HCT116 (cell line): ENCODE data around the gene SLCO2A1. TPM values are rescaled to one million over a fixed set of nuclear protein-coding genes. Genes with fewer than 3 reads are reported as not detected.

Source experiments
- ATAC-seq: fragments of 200-7000 bp; cut with Tn5 transposase; 2 replicates; pipeline ENCODE4 v1.9.1; 2020; ENCODE audit warnings: mild to moderate bottlenecking, moderate library complexity
- BruUV-seq: library from RNA; stranded (reverse); fragments of 400-500 nt; replicated peaks from 2 replicates; lab custom pipeline; 2021; lab: Mats Ljungman, UMichigan
- CTCF ChIA-PET: fragments of 300-600 bp; sonication (Branson Sonifier 250); formaldehyde crosslinking; loops from one replicate; lab custom pipeline; 2021; ENCODE audit warnings: antibody characterized with exemption; lab: Charles Lee
- POLR2A ChIA-PET: fragments of 300-600, 350-600 bp; sonication (Branson Sonifier 250); formaldehyde crosslinking; loops from one replicate; lab custom pipeline; 2021; ENCODE audit warnings: antibody characterized with exemption; lab: Charles Lee
- RAD21 ChIA-PET, 2 experiments: fragments of 300-600 bp; sonication (Branson Sonifier 250); formaldehyde crosslinking; loops; one replicate each; lab custom pipeline; 2023; ENCODE audit warnings: low total read pairs in 2 of 2; ENCODE audit not compliant: uncharacterized antibody in 2 of 2, unreplicated experiment in 2 of 2, low non-redundant PET in 1 of 2; lab: Charles Lee
- DNase-seq: peaks from one replicate; pipeline ENCODE4 v3.0.0-alpha.2; 2010; ENCODE audit warnings: low read depth, low spot score
- H2AFZ ChIP-seq: fragments of 200-600 bp; shearing (Covaris generic), sonication (generic); 2 replicates; pipeline ENCODE4 v1.6.1; 2017; ENCODE audit warnings: low read depth, mixed run types, mixed read lengths, antibody characterized with exemption, low read length; ENCODE audit not compliant: poor library complexity, severe bottlenecking
- H3K27ac ChIP-seq: 2 replicates; pipeline ENCODE4 v1.5.1; 2012; ENCODE audit warnings: low read depth, low read length
- H3K27me3 ChIP-seq: fragments of 200-600 bp; sonication (generic); 2 replicates; pipeline ENCODE4 v1.6.1; 2016; ENCODE audit warnings: mixed run types, low read length, mixed read lengths; ENCODE audit not compliant: insufficient read depth
- H3K36me3 ChIP-seq, 2 experiments: fragments of 200-500 bp in 1 of 2; fragments of 200-600 bp in 1 of 2; sonication (Bioruptor generic) in 1 of 2; sonication (generic) in 1 of 2; 2 replicates each; pipeline versions ENCODE4 v1.5.1 to v1.6.1; 2014 to 2016; ENCODE audit warnings: low read length in 2 of 2, inconsistent platforms in 1 of 2, mixed read lengths in 1 of 2, mixed run types in 1 of 2; ENCODE audit not compliant: insufficient read depth in 2 of 2, control insufficient read depth in 1 of 2
- H3K4me1 ChIP-seq, 2 experiments: fragments of 200-600 bp in 1 of 2; sonication (generic) in 1 of 2; 2 replicates each; pipeline versions ENCODE4 v1.5.1 to v1.6.1; 2012 to 2017; ENCODE audit warnings: low read length in 2 of 2, inconsistent platforms in 1 of 2, mild to moderate bottlenecking in 1 of 2, mixed read lengths in 1 of 2, mixed run types in 1 of 2, moderate library complexity in 1 of 2; ENCODE audit not compliant: insufficient read depth in 2 of 2, control insufficient read depth in 1 of 2
- H3K4me2 ChIP-seq: fragments of 200-600 bp; sonication (generic); 2 replicates; pipeline ENCODE4 v1.6.1; 2017; ENCODE audit warnings: mixed run types, low read length, mixed read lengths
- H3K4me3 ChIP-seq, 2 experiments: fragments of 200-600 bp in 1 of 2; sonication (generic) in 1 of 2; replicated peaks in 1 of 2; 2 replicates each; pipeline ENCODE4 v1.5.1; 2011 to 2016; ENCODE audit warnings: low read length in 2 of 2, control low read depth in 1 of 2, low read depth in 1 of 2, mild to moderate bottlenecking in 1 of 2, mixed read lengths in 1 of 2, mixed run types in 1 of 2
- H3K79me2 ChIP-seq: fragments of 200-600 bp; sonication (generic); 2 replicates; pipeline ENCODE4 v1.6.1; 2017; ENCODE audit warnings: mild to moderate bottlenecking, mixed run types, low read length, moderate library complexity, mixed read lengths; ENCODE audit not compliant: insufficient read depth
- H3K9ac ChIP-seq: fragments of 200-600 bp; sonication (generic); 2 replicates; pipeline ENCODE4 v1.6.1; 2016; ENCODE audit warnings: low read length, mixed read lengths
- H3K9me2 ChIP-seq: fragments of 200-600 bp; sonication (generic), shearing (Covaris generic); 2 replicates; pipeline ENCODE4 v1.6.1; 2017; ENCODE audit warnings: mixed run types, mild to moderate bottlenecking, moderate library complexity; ENCODE audit not compliant: insufficient read depth
- H3K9me3 ChIP-seq, 2 experiments: fragments of 200-500 bp in 1 of 2; fragments of 200-600 bp in 1 of 2; sonication (Bioruptor generic) in 1 of 2; sonication (generic) in 1 of 2; 2 replicates each; pipeline ENCODE4 v1.6.1; 2014 to 2017; ENCODE audit warnings: low read length in 2 of 2, mixed read lengths in 2 of 2, inconsistent platforms in 1 of 2, low read depth in 1 of 2, mild to moderate bottlenecking in 1 of 2, mixed run types in 1 of 2, moderate library complexity in 1 of 2; ENCODE audit not compliant: control insufficient read depth in 1 of 2, insufficient read depth in 1 of 2
- H4K20me1 ChIP-seq: fragments of 200-600 bp; sonication (generic), shearing (Covaris generic); 2 replicates; pipeline ENCODE4 v1.6.1; 2017; ENCODE audit warnings: mixed run types, mild to moderate bottlenecking, moderate library complexity; ENCODE audit not compliant: insufficient read depth
- CBX3 ChIP-seq: IDR thresholded peaks from 2 replicates; pipeline ENCODE4 v1.6.1; 2012; ENCODE audit warnings: low read depth
- EZH2 ChIP-seq: fragments of 200-600 bp; sonication (generic); IDR thresholded peaks from 2 replicates; pipeline ENCODE4 v1.6.1; 2017; ENCODE audit warnings: antibody characterized with exemption, mixed run types
- EZH2phosphoT487 ChIP-seq: fragments of 200-600 bp; IDR thresholded peaks from 2 replicates; pipeline ENCODE4 v1.6.1; 2018; ENCODE audit warnings: antibody characterized with exemption, borderline replicate concordance
- POLR2A ChIP-seq: IDR thresholded peaks from 2 replicates; pipeline ENCODE4 v1.7.0; 2011; ENCODE audit warnings: borderline replicate concordance; ENCODE audit not compliant: insufficient read depth, insufficient read length; ENCODE audit errors: extremely low read depth
- POLR2AphosphoS5 ChIP-seq: IDR thresholded peaks from 2 replicates; pipeline ENCODE4 v1.6.1; 2011; ENCODE audit warnings: mild to moderate bottlenecking, low read depth, low read length, moderate library complexity
- RAD21 ChIP-seq: IDR thresholded peaks from 2 replicates; pipeline ENCODE4 v1.6.1; 2012; ENCODE audit warnings: low read depth, mild to moderate bottlenecking
- SIN3A ChIP-seq: IDR thresholded peaks from 2 replicates; pipeline ENCODE4 v1.6.1; 2012; ENCODE audit warnings: low read depth
- SP1 ChIP-seq: IDR thresholded peaks from 2 replicates; pipeline ENCODE4 v1.6.1; 2012; ENCODE audit warnings: low read depth
- SRF ChIP-seq: IDR thresholded peaks from 2 replicates; pipeline ENCODE4 v1.6.1; 2012; ENCODE audit warnings: low read depth
- YY1 ChIP-seq: IDR thresholded peaks from 2 replicates; pipeline ENCODE4 v1.6.1; 2011; ENCODE audit warnings: low read length, low read depth, moderate library complexity, mild to moderate bottlenecking; ENCODE audit not compliant: insufficient replicate concordance; ENCODE audit errors: extremely low read depth
- ZFX ChIP-seq: fragments of 450-650 bp; IDR thresholded peaks from 2 replicates; pipeline ENCODE4 v1.6.1; 2017
- intact Hi-C: fragments of 100-400 bp; cut with micrococcal nuclease; formaldehyde crosslinking; loops from 2 replicates; pipeline ENCODE4 v1.10.0; 2022
- total RNA-seq: library from RNA; stranded (reverse); gene quantifications from one replicate; pipeline ENCODE4 v1.2.1, GENCODE V29; 2021; ENCODE audit not compliant: unreplicated experiment
- TF ChIP-seq, protein P1 (sequence below): IDR thresholded peaks from 2 replicates; pipeline ENCODE4 v1.6.1; 2012
- TF ChIP-seq, protein P2 (sequence below): IDR thresholded peaks from 2 replicates; pipeline ENCODE4 v1.6.1; 2011; ENCODE audit warnings: mild to moderate bottlenecking, low read length, moderate library complexity; ENCODE audit not compliant: insufficient replicate concordance; ENCODE audit errors: extremely low read depth
- TF ChIP-seq, protein P3 (sequence below): IDR thresholded peaks from 2 replicates; pipeline ENCODE4 v1.6.1; 2012
- TF ChIP-seq, protein P4 (sequence below), 3 experiments: fragments of 200-600 bp in 1 of 3; sonication (generic) in 1 of 3; IDR thresholded peaks in 2 of 3; conservative IDR thresholded peaks in 1 of 3; 2 replicates each; pipeline ENCODE4 v1.5.1; 2012 to 2017; ENCODE audit warnings: low read depth in 2 of 3, low read length in 2 of 3, antibody characterized with exemption in 1 of 3, borderline replicate concordance in 1 of 3, control low read depth in 1 of 3, mild to moderate bottlenecking in 1 of 3, mixed read lengths in 1 of 3, mixed run types in 1 of 3, moderate library complexity in 1 of 3; ENCODE audit not compliant: insufficient read depth in 1 of 3

The SLCO2A1 gene
- total RNA-seq, 1 experiment from 2014 or later = 0.52 TPM

DNA sequence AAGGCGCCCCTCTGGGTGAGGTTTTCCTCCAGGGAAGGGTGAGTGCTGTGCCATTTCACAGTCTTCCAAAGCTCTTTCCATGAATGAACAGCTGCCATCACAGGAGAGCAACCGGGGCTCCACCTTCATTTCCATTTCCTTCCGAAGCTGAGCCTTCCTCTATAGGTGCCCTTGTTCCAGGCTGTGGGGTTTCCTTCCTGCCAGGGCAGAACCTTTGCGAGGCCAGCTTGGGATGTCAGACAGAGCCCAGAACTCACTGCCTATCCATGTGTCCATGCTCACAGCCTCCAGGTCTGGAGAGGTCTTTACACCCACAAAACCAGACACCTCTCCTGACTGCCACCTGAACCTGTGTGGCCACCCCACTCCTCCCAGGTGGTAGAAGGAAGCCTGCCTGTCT lies 49.2 kb downstream of the SLCO2A1 start:
- Histone ChIP-seq H3K9ac (no peak overlapping the region), H3K27ac (no peak overlapping the region), H3K4me3 (no peak overlapping the region), H3K27me3 (0 out of 2 replicates have a peak, but pooled peaks cover 2% of the 10 kb centered on the region), H4K20me1 (no peaks in the 10 kb centered on the region), H3K4me2 (no peak overlapping the region), H3K9me2 (no peaks in the 10 kb centered on the region), H2AFZ (no peak overlapping the region), H3K36me3 (no peaks in the 10 kb centered on the region), H3K9me3 (no peaks in the 10 kb centered on the region), H3K4me1 (no peaks in the 10 kb centered on the region), H3K79me2 (no peaks in the 10 kb centered on the region)
- BruUV-seq = no TSS peak
- ChIA-PET CTCF (no interaction called here), POLR2A (no interaction called here), RAD21 (no interaction called here)
- DNase-seq = no peak
- intact Hi-C loops = no loop called here
- TF ChIP-seq SRF (no peak), RAD21 (no peak), POLR2AphosphoS5 (no peak), SP1 (no peak), SIN3A (no peak), YY1 (no peak), CBX3 (no peak), EZH2phosphoT487 (no peak)
- TF ChIP-seq, protein P1, sequence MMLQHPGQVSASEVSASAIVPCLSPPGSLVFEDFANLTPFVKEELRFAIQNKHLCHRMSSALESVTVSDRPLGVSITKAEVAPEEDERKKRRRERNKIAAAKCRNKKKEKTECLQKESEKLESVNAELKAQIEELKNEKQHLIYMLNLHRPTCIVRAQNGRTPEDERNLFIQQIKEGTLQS = no peak
- ATAC-seq = no peak

DNA sequence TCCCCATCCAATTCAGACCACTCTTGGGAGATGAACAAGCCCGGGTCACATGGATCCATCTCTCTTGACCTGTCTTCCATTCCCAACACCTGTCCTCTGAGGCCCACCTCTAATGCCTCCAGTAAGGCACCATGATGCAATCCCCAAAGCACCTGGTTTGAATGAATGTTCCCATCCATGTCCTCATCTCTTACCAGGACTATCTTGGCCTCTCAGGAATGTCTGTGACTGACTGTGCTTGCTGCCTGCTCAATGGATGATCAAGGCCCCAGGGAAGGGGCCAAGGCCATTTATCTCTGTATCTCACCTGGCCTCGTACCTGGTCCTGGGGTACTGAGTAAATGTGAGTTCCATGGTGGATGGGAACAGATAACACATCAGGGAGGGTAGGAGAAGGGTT lies 49.7 kb downstream of the SLCO2A1 start:
- Histone ChIP-seq H3K4me2 (no peak overlapping the region), H3K9ac (no peak overlapping the region), H2AFZ (no peak overlapping the region), H3K4me3 (no peak overlapping the region), H3K79me2 (no peaks in the 10 kb centered on the region), H4K20me1 (no peaks in the 10 kb centered on the region), H3K36me3 (no peaks in the 10 kb centered on the region), H3K4me1 (no peaks in the 10 kb centered on the region), H3K27ac (no peak overlapping the region), H3K9me3 (no peaks in the 10 kb centered on the region), H3K9me2 (no peaks in the 10 kb centered on the region), H3K27me3 (no peaks in the 10 kb centered on the region)
- RAD21 ChIA-PET = no interaction called here
- CTCF ChIA-PET = no interaction called here
- ATAC-seq (no peak), DNase-seq (no peak)
- TF ChIP-seq, protein P2, sequence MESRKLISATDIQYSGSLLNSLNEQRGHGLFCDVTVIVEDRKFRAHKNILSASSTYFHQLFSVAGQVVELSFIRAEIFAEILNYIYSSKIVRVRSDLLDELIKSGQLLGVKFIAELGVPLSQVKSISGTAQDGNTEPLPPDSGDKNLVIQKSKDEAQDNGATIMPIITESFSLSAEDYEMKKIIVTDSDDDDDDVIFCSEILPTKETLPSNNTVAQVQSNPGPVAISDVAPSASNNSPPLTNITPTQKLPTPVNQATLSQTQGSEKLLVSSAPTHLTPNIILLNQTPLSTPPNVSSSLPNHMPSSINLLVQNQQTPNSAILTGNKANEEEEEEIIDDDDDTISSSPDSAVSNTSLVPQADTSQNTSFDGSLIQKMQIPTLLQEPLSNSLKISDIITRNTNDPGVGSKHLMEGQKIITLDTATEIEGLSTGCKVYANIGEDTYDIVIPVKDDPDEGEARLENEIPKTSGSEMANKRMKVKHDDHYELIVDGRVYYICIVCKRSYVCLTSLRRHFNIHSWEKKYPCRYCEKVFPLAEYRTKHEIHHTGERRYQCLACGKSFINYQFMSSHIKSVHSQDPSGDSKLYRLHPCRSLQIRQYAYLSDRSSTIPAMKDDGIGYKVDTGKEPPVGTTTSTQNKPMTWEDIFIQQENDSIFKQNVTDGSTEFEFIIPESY = no peak
- TF ChIP-seq SP1 (no peak), EZH2 (no peak), YY1 (no peak), SIN3A (no peak), ZFX (no peak), SRF (no peak), POLR2A (no peak)
- TF ChIP-seq, protein P3, sequence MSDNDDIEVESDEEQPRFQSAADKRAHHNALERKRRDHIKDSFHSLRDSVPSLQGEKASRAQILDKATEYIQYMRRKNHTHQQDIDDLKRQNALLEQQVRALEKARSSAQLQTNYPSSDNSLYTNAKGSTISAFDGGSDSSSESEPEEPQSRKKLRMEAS = no peak
- TF ChIP-seq, protein P4, sequence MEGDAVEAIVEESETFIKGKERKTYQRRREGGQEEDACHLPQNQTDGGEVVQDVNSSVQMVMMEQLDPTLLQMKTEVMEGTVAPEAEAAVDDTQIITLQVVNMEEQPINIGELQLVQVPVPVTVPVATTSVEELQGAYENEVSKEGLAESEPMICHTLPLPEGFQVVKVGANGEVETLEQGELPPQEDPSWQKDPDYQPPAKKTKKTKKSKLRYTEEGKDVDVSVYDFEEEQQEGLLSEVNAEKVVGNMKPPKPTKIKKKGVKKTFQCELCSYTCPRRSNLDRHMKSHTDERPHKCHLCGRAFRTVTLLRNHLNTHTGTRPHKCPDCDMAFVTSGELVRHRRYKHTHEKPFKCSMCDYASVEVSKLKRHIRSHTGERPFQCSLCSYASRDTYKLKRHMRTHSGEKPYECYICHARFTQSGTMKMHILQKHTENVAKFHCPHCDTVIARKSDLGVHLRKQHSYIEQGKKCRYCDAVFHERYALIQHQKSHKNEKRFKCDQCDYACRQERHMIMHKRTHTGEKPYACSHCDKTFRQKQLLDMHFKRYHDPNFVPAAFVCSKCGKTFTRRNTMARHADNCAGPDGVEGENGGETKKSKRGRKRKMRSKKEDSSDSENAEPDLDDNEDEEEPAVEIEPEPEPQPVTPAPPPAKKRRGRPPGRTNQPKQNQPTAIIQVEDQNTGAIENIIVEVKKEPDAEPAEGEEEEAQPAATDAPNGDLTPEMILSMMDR (IDR thresholded peaks at IDR 0.05 in 2 of 3, conservative IDR thresholded peaks at IDR 0.05 in 1 of 3; ENCODE audit: borderline replicate concordance in 1 of 3, insufficient read depth in 1 of 3, low read depth in 2 of 3, low read length in 2 of 3) = no peak
- POLR2A ChIA-PET = no interaction called here
- no TSS peak for BruUV-seq
- intact Hi-C loops = no loop called here
